K562 (cell line): ENCODE measurements around the gene TAS2R4. TPM values are rescaled to one million over a fixed set of nuclear protein-coding genes. Genes with fewer than 3 reads are reported as not detected.
A peak's percentile ranks its signal among the peaks of the same experiment; 100 is the strongest.

ENCODE experiments used
- BMI1 ChIP-seq: fragments of 150-350 bp; IDR thresholded peaks from 2 replicates; pipeline ENCODE4 v1.6.1; 2014; ENCODE audit warnings: low read length
- CBX2 ChIP-seq: fragments of 200-600 bp; sonication (generic); IDR thresholded peaks from one replicate; pipeline ENCODE4 v1.6.1; 2012; ENCODE audit warnings: mild to moderate bottlenecking, low read length, inconsistent platforms; ENCODE audit not compliant: insufficient read depth, poor library complexity, severe bottlenecking
- CHD1 ChIP-seq: fragments of 200-600 bp; sonication (generic); IDR thresholded peaks from one replicate; pipeline ENCODE4 v1.6.1; 2012; ENCODE audit warnings: mild to moderate bottlenecking, moderate library complexity, low read length, inconsistent platforms
- E2F4 ChIP-seq: sonication (generic); formaldehyde crosslinking; IDR thresholded peaks from 2 replicates; pipeline ENCODE4 v1.8.0; 2022; ENCODE audit warnings: mild to moderate bottlenecking, low read depth, missing genetic modification reagents
- EP300 ChIP-seq: IDR thresholded peaks from 2 replicates; pipeline ENCODE4 v1.6.1; 2012; ENCODE audit warnings: low read length, improper control_type of control experiment
- ESRRA ChIP-seq: fragments of 450-650 bp; IDR thresholded peaks from 2 replicates; pipeline ENCODE4 v1.6.1; 2014; ENCODE audit warnings: low read depth, mild to moderate bottlenecking, moderate library complexity, borderline replicate concordance
- ETS1 ChIP-seq: conservative IDR thresholded peaks from 2 replicates; pipeline ENCODE4 v1.6.1; 2011; ENCODE audit warnings: low read depth, mild to moderate bottlenecking, low read length; ENCODE audit not compliant: control insufficient read depth
- ETV1 ChIP-seq: fragments of 450-650 bp; conservative IDR thresholded peaks from 2 replicates; pipeline ENCODE4 v1.6.1; 2016; ENCODE audit warnings: missing genetic modification characterization, control low read depth, low read depth, missing compliant biosample characterization
- FOXA3 ChIP-seq, 2 experiments: fragments of 450-650 bp in 1 of 2; sonication (generic) in 1 of 2; formaldehyde crosslinking; IDR thresholded peaks in 1 of 2; conservative IDR thresholded peaks in 1 of 2; 2 replicates each; pipeline versions ENCODE4 v1.4.0 to v1.8.0; 2020 to 2022; ENCODE audit warnings: mild to moderate bottlenecking in 2 of 2, missing genetic modification reagents in 1 of 2
- FOXK2 ChIP-seq, 2 experiments: fragments of 450-650 bp; IDR thresholded peaks in 1 of 2; conservative IDR thresholded peaks in 1 of 2; 2 replicates each; pipeline ENCODE4 v1.6.1; 2016; ENCODE audit warnings: low read depth in 2 of 2, mild to moderate bottlenecking in 1 of 2
- KHSRP ChIP-seq: fragments of 450-650 bp; IDR thresholded peaks from 2 replicates; pipeline ENCODE4 v1.6.1; 2017
- PCBP1 ChIP-seq: fragments of 200-400 bp; formaldehyde crosslinking; IDR thresholded peaks from 2 replicates; pipeline ENCODE4 v1.6.1; 2018; ENCODE audit warnings: mild to moderate bottlenecking, low read depth, low read length; ENCODE audit not compliant: poor library complexity, severe bottlenecking
- POLR2H ChIP-seq: IDR thresholded peaks from 2 replicates; pipeline ENCODE4 v1.6.1; 2016; ENCODE audit warnings: missing genetic modification characterization, low read depth, mild to moderate bottlenecking, control low read depth, missing compliant biosample characterization, moderate library complexity
- SLC30A9 ChIP-seq: fragments of 250-450 bp; sonication (Bioruptor Pico); IDR thresholded peaks from 2 replicates; pipeline ENCODE4 v1.8.0; 2022; ENCODE audit warnings: mild to moderate bottlenecking, moderate library complexity
- SP1 ChIP-seq: sonication (generic); formaldehyde crosslinking; IDR thresholded peaks from 2 replicates; pipeline ENCODE4 v1.8.1; 2022; ENCODE audit warnings: mild to moderate bottlenecking, missing genetic modification reagents
- TRIM25 ChIP-seq: fragments of 450-650 bp; IDR thresholded peaks from 2 replicates; pipeline ENCODE4 v1.7.0; 2016; ENCODE audit warnings: borderline replicate concordance
- ZBTB12 ChIP-seq: fragments of 250-450 bp; sonication (Bioruptor Pico); IDR thresholded peaks from 2 replicates; pipeline ENCODE4 v1.4.0; 2020
- ZFP30 ChIP-seq: fragments of 250-450 bp; sonication (Bioruptor Pico); IDR thresholded peaks from 2 replicates; pipeline ENCODE4 v1.8.0; 2022; ENCODE audit warnings: moderate library complexity, mild to moderate bottlenecking, inconsistent platforms, borderline replicate concordance
- polyA plus RNA-seq, 8 experiments: library from polyadenylated mRNA; depleted of rRNA in 4 of 8; stranded (reverse) in 5 of 8; unstranded in 3 of 8; fragments of >200 nt; fragmentation: Nextera tagmentation in 2 of 8; fragmentation: Illumina TruSeq in 1 of 8; extraction: Ambion mirVana in 2 of 8; extraction: Trizol in 1 of 8; gene quantifications; 2 replicates each; pipeline versions ENCODE4 v1.2.1 to v1.2.3, GENCODE V29; 2011 to 2014; ENCODE audit warnings: inconsistent platforms in 1 of 8, missing spikeins in 1 of 8
- total RNA-seq, 7 experiments: library from RNA; depleted of rRNA in 6 of 7; stranded (reverse); fragments of >200 nt in 6 of 7; fragmentation: Illumina TruSeq in 2 of 7; extraction: Trizol in 2 of 7; gene quantifications; 2 replicates each; pipeline versions ENCODE4 v1.2.1 to v1.2.3, GENCODE V29; 2011 to 2021; ENCODE audit warnings: low replicate concordance in 1 of 7
- TF ChIP-seq, protein P1 (sequence below), 2 experiments: fragments of 250-450 bp in 1 of 2; fragments of 450-650 bp in 1 of 2; sonication (Bioruptor Pico) in 1 of 2; IDR thresholded peaks; 2 replicates each; pipeline versions ENCODE4 v1.6.1 to v1.8.0; 2016 to 2021; ENCODE audit warnings: mild to moderate bottlenecking in 2 of 2, moderate library complexity in 2 of 2, missing compliant biosample characterization in 1 of 2, missing genetic modification characterization in 1 of 2

The TAS2R4 gene
- total and polyA plus RNA-seq, 9 of the 15 experiments (the other 6 are each of a cell fraction or from before 2014, with no cell fraction given), result 0.04 to 2.1 (median 0.68) TPM

DNA sequence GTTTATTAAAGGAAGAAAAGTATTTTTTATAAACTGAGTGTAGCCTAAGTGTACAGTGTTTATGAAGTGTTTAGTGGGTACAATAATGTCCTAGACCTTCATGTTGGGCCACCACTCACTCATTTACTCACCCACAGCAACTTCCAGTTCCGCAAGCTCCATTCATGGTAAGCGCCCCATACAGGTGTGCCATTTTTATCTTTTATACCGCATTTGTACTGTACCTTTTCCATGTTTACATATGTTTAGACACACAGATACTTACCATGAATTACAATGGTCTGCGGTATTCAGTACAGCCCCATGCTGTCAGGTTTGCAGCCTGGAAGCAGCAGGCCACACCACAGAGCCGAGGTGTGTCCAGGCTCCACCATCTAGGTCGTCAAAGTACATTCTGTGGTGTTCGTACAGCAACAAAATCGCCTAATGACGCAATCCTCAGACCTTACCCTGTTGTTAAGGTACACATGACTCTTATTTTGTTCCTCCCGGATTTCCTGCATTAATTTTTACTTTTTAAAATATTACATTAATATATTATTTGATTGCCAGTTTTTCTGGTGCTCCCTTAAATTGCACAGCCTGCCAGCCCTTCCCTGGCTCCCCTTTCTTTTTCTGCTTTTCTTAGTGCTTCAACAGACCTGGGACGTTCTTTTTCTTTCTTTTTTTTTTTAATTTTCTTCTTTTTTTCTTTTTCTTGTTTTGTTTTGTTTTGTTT lies 39.2 kb upstream of the TAS2R4 start (continued):
- TF ChIP-seq, protein P1, sequence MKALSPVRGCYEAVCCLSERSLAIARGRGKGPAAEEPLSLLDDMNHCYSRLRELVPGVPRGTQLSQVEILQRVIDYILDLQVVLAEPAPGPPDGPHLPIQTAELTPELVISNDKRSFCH (CRISPR knock-in tag; IDR thresholded peaks at IDR 0.05), result no peak
- TF ChIP-seq, protein P1 (tag; IDR thresholded peaks at IDR 0.05), result no peak
- TF ChIP-seq PCBP1, result no peak
- TF ChIP-seq POLR2H (tag), result no peak
- peak; percentile 95; the same call in 1 of the 2 replicates for TF ChIP-seq TRIM25
- no peak for TF ChIP-seq ZFP30 (CRISPR knock-in tag)
- TF ChIP-seq BMI1, result no peak
- TF ChIP-seq EP300, result no peak
- TF ChIP-seq KHSRP, result no peak
- TF ChIP-seq FOXK2 (conservative IDR thresholded peaks at IDR 0.05 in 1 of 2, IDR thresholded peaks at IDR 0.05 in 1 of 2; ENCODE audit: low read depth in 2 of 2), result peak; percentile 25 to 36; a peak in 2 of 4 replicates
- TF ChIP-seq ETS1, result no peak
- TF ChIP-seq SP1 (CRISPR knock-in tag), result no peak
- no peak for TF ChIP-seq ESRRA
- peak; percentile 86 for TF ChIP-seq CHD1
- no peak for TF ChIP-seq ETV1 (tag)
- no peak for TF ChIP-seq FOXA3 (CRISPR knock-in tag; conservative IDR thresholded peaks at IDR 0.05 in 1 of 2, IDR thresholded peaks at IDR 0.05 in 1 of 2)
- no peak for TF ChIP-seq CBX2
- no peak for TF ChIP-seq E2F4 (CRISPR knock-in tag)
- no peak for TF ChIP-seq SLC30A9
- TF ChIP-seq ZBTB12 (CRISPR knock-in tag), result no peak
